ENCODE data around the gene TRAF2.

The TRAF2 gene

DNA sequence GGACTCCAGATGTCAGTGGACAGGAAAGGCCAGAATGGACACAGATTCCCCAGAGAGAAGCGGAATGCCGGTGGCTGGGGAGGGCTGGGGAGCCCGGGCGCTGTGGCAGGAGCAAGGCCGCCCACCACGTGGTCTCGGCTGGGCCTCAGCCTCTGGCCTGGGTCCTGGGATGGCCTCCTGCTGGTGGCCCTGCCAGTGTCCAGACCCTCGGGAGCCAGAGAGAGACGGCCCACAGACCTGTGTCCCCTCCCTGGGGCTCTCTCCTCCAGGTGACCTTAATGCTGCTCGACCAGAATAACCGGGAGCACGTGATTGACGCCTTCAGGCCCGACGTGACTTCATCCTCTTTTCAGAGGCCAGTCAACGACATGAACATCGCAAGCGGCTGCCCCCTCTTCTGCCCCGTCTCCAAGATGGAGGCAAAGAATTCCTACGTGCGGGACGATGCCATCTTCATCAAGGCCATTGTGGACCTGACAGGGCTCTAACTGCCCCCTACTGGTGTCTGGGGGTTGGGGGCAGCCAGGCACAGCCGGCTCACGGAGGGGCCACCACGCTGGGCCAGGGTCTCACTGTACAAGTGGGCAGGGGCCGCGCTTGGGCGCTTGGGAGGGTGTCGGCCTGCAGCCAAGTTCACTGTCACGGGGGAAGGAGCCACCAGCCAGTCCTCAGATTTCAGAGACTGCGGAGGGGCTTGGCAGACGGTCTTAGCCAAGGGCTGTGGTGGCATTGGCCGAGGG is 39.3 kb downstream of the TRAF2 start:
- TF ChIP-seq FOXP2 (optimal IDR thresholded peaks at IDR 0.05; ENCODE audit: borderline replicate concordance, extremely low read depth, extremely low read length, insufficient read depth) (no peak), SIN3A (IDR thresholded peaks at IDR 0.05; ENCODE audit: borderline replicate concordance, insufficient read depth, low read length) (no peak), TAF1 (IDR thresholded peaks at IDR 0.05; ENCODE audit: borderline replicate concordance, insufficient read depth, low read length) (no peak), POLR2AphosphoS5 (IDR thresholded peaks at IDR 0.05; ENCODE audit: low read depth, low read length) (no peak)
- TF ChIP-seq, protein P1, sequence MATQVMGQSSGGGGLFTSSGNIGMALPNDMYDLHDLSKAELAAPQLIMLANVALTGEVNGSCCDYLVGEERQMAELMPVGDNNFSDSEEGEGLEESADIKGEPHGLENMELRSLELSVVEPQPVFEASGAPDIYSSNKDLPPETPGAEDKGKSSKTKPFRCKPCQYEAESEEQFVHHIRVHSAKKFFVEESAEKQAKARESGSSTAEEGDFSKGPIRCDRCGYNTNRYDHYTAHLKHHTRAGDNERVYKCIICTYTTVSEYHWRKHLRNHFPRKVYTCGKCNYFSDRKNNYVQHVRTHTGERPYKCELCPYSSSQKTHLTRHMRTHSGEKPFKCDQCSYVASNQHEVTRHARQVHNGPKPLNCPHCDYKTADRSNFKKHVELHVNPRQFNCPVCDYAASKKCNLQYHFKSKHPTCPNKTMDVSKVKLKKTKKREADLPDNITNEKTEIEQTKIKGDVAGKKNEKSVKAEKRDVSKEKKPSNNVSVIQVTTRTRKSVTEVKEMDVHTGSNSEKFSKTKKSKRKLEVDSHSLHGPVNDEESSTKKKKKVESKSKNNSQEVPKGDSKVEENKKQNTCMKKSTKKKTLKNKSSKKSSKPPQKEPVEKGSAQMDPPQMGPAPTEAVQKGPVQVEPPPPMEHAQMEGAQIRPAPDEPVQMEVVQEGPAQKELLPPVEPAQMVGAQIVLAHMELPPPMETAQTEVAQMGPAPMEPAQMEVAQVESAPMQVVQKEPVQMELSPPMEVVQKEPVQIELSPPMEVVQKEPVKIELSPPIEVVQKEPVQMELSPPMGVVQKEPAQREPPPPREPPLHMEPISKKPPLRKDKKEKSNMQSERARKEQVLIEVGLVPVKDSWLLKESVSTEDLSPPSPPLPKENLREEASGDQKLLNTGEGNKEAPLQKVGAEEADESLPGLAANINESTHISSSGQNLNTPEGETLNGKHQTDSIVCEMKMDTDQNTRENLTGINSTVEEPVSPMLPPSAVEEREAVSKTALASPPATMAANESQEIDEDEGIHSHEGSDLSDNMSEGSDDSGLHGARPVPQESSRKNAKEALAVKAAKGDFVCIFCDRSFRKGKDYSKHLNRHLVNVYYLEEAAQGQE (IDR thresholded peaks at IDR 0.05; ENCODE audit: insufficient read depth in 1 of 2, low read depth in 2 of 2, low read length in 2 of 2) = no peak

DNA sequence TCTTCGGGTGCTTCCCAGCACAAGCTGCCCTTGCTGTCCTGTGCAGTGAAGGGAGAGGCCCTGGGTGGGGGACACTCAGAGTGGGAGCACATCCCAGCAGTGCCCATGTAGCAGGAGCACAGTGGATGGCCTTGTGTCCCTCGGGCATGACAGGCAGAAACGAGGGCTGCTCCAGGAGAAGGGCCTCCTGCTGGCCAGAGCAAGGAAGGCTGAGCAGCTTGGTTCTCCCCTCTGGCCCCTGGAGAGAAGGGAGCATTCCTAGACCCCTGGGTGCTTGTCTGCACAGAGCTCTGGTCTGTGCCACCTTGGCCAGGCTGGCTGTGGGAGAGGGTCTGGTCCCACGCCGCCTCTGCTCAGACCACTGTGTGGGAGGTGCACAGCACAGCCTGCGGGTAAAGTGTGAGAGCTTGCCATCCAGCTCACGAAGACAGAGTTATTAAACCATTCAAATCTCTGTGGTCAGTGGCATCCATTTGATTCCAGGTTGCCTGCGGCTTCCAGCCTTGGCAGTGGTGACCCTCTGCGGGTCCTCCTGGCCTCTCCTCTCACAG is 39.9 kb downstream of the TRAF2 start:
- no peak for TF ChIP-seq SIN3A (IDR thresholded peaks at IDR 0.05; ENCODE audit: borderline replicate concordance, insufficient read depth, low read length)
- TF ChIP-seq, protein P1 (IDR thresholded peaks at IDR 0.05; ENCODE audit: insufficient read depth in 1 of 2, low read depth in 2 of 2, low read length in 2 of 2) = no peak
- no peak for TF ChIP-seq TAF1 (IDR thresholded peaks at IDR 0.05; ENCODE audit: borderline replicate concordance, insufficient read depth, low read length)
- no peak for TF ChIP-seq FOXP2 (optimal IDR thresholded peaks at IDR 0.05; ENCODE audit: borderline replicate concordance, extremely low read depth, extremely low read length, insufficient read depth)
- no peak for TF ChIP-seq POLR2AphosphoS5 (IDR thresholded peaks at IDR 0.05; ENCODE audit: low read depth, low read length)

DNA sequence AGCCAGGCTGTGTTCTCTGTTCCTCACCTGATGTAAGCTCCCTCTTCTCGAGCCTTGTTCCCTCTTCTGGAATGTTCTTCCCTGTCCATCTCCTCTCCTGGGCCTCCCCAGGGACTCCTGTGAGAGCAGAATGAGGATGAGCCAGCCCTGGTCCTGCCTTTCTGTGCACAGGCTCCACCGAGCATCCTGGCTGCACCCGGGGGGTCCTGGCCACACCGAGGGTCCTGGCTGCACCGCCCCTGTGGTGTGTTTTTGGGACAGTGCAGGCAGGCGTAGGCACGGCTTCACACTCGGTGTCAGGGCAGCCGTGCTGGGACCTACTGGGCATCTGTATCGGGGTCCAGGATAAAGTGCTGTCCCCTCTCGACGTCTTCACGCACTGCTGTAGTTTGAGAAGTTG is 40.4 kb downstream of the TRAF2 start:
- TF ChIP-seq, protein P1 (IDR thresholded peaks at IDR 0.05; ENCODE audit: insufficient read depth in 1 of 2, low read depth in 2 of 2, low read length in 2 of 2) = no peak
- TF ChIP-seq POLR2AphosphoS5 (IDR thresholded peaks at IDR 0.05; ENCODE audit: low read depth, low read length) (no peak), TAF1 (IDR thresholded peaks at IDR 0.05; ENCODE audit: borderline replicate concordance, insufficient read depth, low read length) (no peak), SIN3A (IDR thresholded peaks at IDR 0.05; ENCODE audit: borderline replicate concordance, insufficient read depth, low read length) (no peak), FOXP2 (optimal IDR thresholded peaks at IDR 0.05; ENCODE audit: borderline replicate concordance, extremely low read depth, extremely low read length, insufficient read depth) (no peak)

DNA sequence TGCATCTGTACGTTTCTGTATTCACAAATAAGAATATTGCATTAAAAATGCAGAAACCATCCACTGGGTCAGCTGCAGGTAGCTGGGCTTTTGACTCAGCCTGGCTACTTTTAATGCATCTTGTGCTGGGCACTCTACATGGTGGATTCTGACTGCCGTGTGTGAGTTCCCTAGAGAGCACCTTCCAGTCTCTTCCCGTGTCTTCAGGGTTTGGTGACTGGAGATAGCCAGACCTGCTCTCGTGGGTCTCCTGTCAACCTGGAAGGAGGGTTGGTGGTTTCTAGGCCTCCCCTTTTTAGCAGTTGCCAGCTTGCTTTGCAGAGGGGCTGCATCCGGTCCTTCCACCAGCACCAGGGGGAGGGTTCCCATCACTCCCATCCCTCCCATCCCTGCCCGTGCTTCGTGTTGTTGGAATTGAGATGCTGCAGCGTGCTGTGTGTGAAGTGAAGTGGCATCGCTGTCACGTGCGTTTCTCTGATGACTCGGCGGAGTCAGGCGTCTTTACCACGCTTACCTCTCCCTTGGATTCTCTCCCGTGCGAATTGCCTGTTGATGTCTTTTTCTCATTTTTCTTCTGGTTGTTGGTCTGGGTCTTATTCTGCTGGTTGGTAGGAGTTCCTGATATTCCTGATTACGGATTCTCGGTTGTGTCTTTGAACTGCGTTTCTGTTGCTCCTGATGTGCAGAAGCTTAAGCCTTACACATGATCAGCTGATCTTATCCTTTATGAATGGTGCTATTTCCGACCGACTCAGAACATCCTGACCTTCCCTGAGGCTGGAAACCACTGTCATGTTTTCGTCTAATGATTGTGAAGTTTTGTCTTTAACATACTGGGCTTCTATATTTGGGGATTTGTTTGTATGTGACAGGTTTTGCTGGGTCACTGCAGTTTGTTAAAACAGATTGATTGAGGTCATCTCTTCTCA is 41.3 kb downstream of the TRAF2 start:
- TF ChIP-seq SIN3A (IDR thresholded peaks at IDR 0.05; ENCODE audit: borderline replicate concordance, insufficient read depth, low read length) = no peak
- TF ChIP-seq, protein P1 (IDR thresholded peaks at IDR 0.05; ENCODE audit: insufficient read depth in 1 of 2, low read depth in 2 of 2, low read length in 2 of 2) = no peak
- TF ChIP-seq TAF1 (IDR thresholded peaks at IDR 0.05; ENCODE audit: borderline replicate concordance, insufficient read depth, low read length) = no peak
- no peak for TF ChIP-seq FOXP2 (optimal IDR thresholded peaks at IDR 0.05; ENCODE audit: borderline replicate concordance, extremely low read depth, extremely low read length, insufficient read depth)
- no peak for TF ChIP-seq POLR2AphosphoS5 (IDR thresholded peaks at IDR 0.05; ENCODE audit: low read depth, low read length)
